Calu3 (cell line): ENCODE measurements around the gene FHAD1. TPM values are rescaled to one million over a fixed set of nuclear protein-coding genes. Genes with fewer than 3 reads are reported as not detected.

ENCODE experiments used
- BruUV-seq: library from RNA; stranded (reverse); fragments of 400-500 nt; replicated peaks from 2 replicates; lab custom pipeline; 2021; lab: Mats Ljungman, UMichigan
- CTCF ChIA-PET: fragments of 300-600 bp; sonication (Branson Sonifier 250); formaldehyde crosslinking; loops from one replicate; lab custom pipeline; 2022; ENCODE audit warnings: antibody characterized with exemption; lab: Charles Lee
- DNase-seq: peaks from one replicate; pipeline ENCODE4 v3.0.0; 2022
- H3K27ac Mint-ChIP-seq: one replicate; pipeline ENCODE4 v1.8.0; 2022; ENCODE audit warnings: mixed read lengths; ENCODE audit not compliant: unreplicated experiment
- H3K27me3 Mint-ChIP-seq: one replicate; pipeline ENCODE4 v1.8.0; 2022; ENCODE audit warnings: mixed read lengths; ENCODE audit not compliant: unreplicated experiment
- H3K36me3 Mint-ChIP-seq: one replicate; pipeline ENCODE4 v1.8.0; 2022; ENCODE audit warnings: mild to moderate bottlenecking, moderate library complexity, mixed read lengths; ENCODE audit not compliant: insufficient read depth, unreplicated experiment
- H3K4me1 Mint-ChIP-seq: one replicate; pipeline ENCODE4 v1.8.0; 2022; ENCODE audit warnings: mild to moderate bottlenecking, low read depth, mixed read lengths; ENCODE audit not compliant: unreplicated experiment
- H3K4me3 Mint-ChIP-seq: one replicate; pipeline ENCODE4 v1.8.0; 2022; ENCODE audit warnings: mild to moderate bottlenecking, low read depth, moderate library complexity, mixed read lengths; ENCODE audit not compliant: unreplicated experiment
- H3K9me3 Mint-ChIP-seq: one replicate; pipeline ENCODE4 v1.8.0; 2022; ENCODE audit warnings: low read depth, mixed read lengths; ENCODE audit not compliant: unreplicated experiment
- CTCF ChIP-seq: fragments of 200-600 bp; IDR thresholded peaks from one replicate; pipeline ENCODE4 v1.8.0; 2022; ENCODE audit warnings: antibody characterized with exemption; ENCODE audit not compliant: unreplicated experiment
- intact Hi-C: fragments of 100-400 bp; cut with micrococcal nuclease; formaldehyde crosslinking; loops from one replicate; pipeline ENCODE4 v1.10.0; 2022; ENCODE audit not compliant: unreplicated experiment
- total RNA-seq: library from RNA; stranded (reverse); gene quantifications from 2 replicates; pipeline ENCODE4 v1.2.3, GENCODE V29; 2022

FHAD1 gene
- total RNA-seq, 1 experiment from 2014 or later: 2.7 TPM

GRCh38 chr1:15408890-15409387 lies 161.9 kb downstream of the FHAD1 start:
- Mint-ChIP-seq H3K9me3 (no peaks in the 10 kb centered on the region), H3K27me3 (peaks cover 14% of the 10 kb centered on the region), H3K4me1 (peaks cover 18% of the 10 kb centered on the region), H3K4me3 (peak overlapping the region; percentile 79), H3K36me3 (peaks cover 34% of the 10 kb centered on the region), H3K27ac (peak overlapping the region; percentile 27)
- no TSS peak for BruUV-seq
- no peak for DNase-seq
- TF ChIP-seq CTCF: no peak
- intact Hi-C loops: no loop called here
- CTCF ChIA-PET: no interaction called here

GRCh38 chr1:15409388-15410222 lies 162.6 kb downstream of the FHAD1 start, which contains the start of gene EFHD2:
Gene EFHD2 (plus strand): TSS chr1:15409888. CDS start chr1:15409972, 84 bp downstream.
- CTCF ChIA-PET: no interaction called here
- intact Hi-C loops: no loop called here
- Mint-ChIP-seq H3K4me1 (peaks cover 23% of the 10 kb centered on the region), H3K36me3 (peaks cover 34% of the 10 kb centered on the region), H3K4me3 (peak within 1 kb of the TSS; percentile 79), H3K9me3 (no peaks in the 10 kb centered on the region), H3K27me3 (peaks cover 14% of the 10 kb centered on the region), H3K27ac (peak within 1 kb of the TSS; percentile 86)
- no peak for TF ChIP-seq CTCF
- BruUV-seq: no TSS peak
- peak; percentile 83 for DNase-seq

- CTCF ChIA-PET: interaction anchor here (0.6 kb wide), 1 partner anchor 53 kb away, joined by 3 read pairs; no protein-coding TSS in a partner anchor
- TF ChIP-seq CTCF: no peak
- Mint-ChIP-seq H3K4me3 (peak overlapping the region; percentile 79), H3K36me3 (peaks cover 34% of the 10 kb centered on the region), H3K27ac (peak overlapping the region; percentile 86), H3K27me3 (peaks cover 14% of the 10 kb centered on the region), H3K9me3 (no peaks in the 10 kb centered on the region), H3K4me1 (peaks cover 23% of the 10 kb centered on the region)
- intact Hi-C loops: no loop called here
- DNase-seq: no peak
- BruUV-seq: no TSS peak
Observed at GRCh38 chr1:15410223-15410883, 163.3 kb downstream of the FHAD1 start.

GRCh38 chr1:15410884-15411245 lies 163.8 kb downstream of the FHAD1 start:
- CTCF ChIA-PET: interaction anchor here (0.6 kb wide), 1 partner anchor 8 kb away, joined by 3 read pairs; no protein-coding TSS in a partner anchor
- no peak for TF ChIP-seq CTCF
- no peak for DNase-seq
- Mint-ChIP-seq H3K36me3 (peaks cover 37% of the 10 kb centered on the region), H3K27ac (peak overlapping the region; percentile 86), H3K4me1 (peaks cover 25% of the 10 kb centered on the region), H3K9me3 (no peaks in the 10 kb centered on the region), H3K4me3 (peak overlapping the region; percentile 79), H3K27me3 (peaks cover 14% of the 10 kb centered on the region)
- intact Hi-C loops: no loop called here
- no TSS peak for BruUV-seq
